Activated CD8-positive, alpha-beta memory T cell treated with anti-CD3 and anti-CD28 coated beads for 48 hours (primary cell): ENCODE results near the gene TENT4A.
"Not testable (repeated sequence)": the region's sequence is repeated elsewhere in the genome, so short reads cannot be mapped to it uniquely, and the experiment has no call there.

Source experiments
- DNase-seq, 3 experiments: peaks; one replicate each; pipeline ENCODE4 v3.0.0-alpha.2; 2020; ENCODE audit warnings: low read depth in 2 of 3, low spot score in 2 of 3

TENT4A gene

GRCh38 chr5:6713274-6714225, at the start of gene TENT4A:
Gene TENT4A, plus strand, starts transcription at chr5:6713432. Its CDS starts 552 bp downstream, at chr5:6713984.
- no peak for DNase-seq

DNA sequence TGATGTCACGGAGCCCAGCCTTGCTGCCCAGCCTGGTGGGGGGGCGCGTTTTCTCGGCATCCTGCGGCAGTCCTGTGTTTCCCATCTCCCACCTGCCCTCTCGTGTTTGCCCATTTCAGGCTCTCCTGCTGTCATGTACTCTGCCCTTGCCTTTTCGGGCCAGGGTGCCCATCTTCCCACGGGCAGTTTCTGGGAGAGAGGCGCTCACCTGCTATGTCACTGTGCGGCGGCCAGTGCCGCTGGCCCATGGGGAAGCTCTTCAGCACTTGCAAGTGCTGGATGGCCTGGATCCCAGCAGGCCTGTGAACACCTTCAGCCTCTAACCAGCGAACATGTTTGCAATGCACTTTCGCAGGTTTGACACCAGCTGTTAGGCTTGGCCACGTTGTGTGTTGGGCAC, 46.5 kb upstream of the TENT4A start:
- DNase-seq, result no peak

DNA sequence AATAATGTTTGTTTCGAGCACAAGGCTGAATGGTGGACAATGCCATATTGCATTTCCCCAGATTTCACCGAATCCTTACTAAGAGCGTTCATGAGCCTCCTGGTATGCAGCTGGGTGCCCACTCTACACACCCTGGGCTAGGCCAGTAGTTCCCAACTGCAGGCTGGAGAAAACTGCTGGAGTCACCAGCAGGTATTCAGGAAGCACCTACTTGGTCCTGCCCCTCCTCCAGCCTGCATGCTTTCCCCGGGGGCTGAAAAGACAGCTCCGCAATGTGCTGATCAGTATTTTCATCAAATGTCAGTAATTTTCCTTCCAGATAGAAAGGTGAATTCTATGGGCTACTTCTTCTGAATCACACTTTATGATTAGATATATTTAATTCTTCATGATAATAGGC, 45.6 kb upstream of the TENT4A start:
- no peak for DNase-seq

DNA sequence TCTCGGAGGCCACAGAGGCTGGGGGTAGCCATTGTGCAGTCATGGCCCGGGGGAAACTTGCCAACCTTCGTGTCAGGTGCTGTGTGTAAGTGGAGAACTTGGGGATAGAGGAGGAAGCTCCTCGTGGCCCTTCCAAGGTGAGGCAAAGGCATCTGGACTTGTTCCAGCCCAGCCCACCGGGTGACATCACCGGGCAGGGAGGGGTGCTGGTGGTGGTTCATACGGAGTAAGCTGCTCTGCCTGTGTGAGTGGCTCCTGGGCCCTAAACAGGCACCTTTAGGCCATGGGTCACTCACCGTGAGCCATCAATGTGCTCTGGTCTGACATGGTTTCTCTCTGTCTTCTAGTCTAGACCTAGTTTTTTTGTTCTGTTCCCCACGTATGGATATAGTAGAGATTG, 44.5 kb upstream of the TENT4A start:
- DNase-seq, result not testable (repeated sequence)

GRCh38 chr5:6673031-6673430, 40.2 kb upstream of the TENT4A start:
- no peak for DNase-seq

- DNase-seq, result no peak
Measured at GRCh38 chr5:6673963-6674362, 39.3 kb upstream of the TENT4A start.

DNA sequence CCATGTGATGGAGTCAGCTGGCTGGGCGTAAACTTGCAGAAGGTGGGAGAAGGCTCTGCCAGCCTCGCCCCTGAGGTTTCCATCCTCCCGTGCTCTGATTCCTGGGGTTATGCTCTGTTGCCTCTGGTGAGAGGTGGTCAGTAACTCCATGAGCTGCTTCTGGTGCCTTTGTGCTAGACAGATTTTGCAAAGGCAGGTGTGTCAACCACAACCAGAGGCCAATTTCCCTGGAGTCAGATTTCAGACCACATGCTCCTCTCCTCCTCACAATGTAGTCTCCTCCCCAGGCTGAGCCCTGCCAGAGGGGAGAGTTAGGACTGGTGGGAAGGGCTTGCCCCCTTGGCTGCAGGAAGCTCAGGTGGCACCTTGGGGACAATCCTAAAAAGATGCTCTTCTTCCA, 38.8 kb upstream of the TENT4A start:
- no peak for DNase-seq

GRCh38 chr5:6674886-6675285, 38.3 kb upstream of the TENT4A start:
- DNase-seq, result no peak

GRCh38 chr5:6675784-6676491, 37.3 kb upstream of the TENT4A start:
- DNase-seq, result no peak

DNA sequence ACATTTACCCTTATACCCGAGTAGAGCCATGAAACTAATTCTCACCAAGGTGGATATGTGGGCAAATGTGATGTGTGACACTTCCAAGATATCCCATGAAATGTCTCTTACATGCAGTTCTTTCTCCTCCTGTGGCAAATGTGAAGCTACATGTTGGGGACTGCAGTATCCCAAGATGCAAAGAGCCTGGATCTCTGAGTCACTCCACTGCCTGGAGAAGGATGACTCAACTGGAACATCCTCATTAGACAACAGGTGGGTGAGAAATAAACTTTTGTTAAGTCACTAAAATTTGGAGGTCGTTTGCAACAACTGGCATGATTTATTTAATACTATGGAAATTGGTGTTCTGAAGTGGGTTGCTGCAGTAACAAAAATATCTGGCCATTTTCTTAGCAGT, 36.5 kb upstream of the TENT4A start:
- DNase-seq, result no peak

DNA sequence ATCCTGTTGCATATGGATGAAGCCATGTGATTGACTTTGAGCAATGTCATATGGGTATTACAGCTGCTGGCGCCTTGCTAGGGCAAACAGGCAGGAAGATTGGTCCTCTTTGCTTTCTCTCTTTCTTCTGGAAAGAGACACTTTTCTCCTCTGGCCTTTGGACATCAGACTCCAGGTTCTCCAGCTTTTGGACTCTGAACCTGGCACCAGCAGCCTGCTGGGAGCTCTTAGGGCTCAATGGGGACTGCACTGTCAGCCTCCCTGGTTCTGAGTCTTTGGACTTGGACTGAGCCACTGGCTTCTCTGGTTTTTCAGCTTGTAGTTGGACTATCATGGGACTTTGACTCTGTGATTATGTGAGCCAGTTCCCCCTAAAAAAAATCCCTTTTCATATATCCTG, 34.8 kb upstream of the TENT4A start:
- DNase-seq, result no peak

- DNase-seq, result no peak
Measured at GRCh38 chr5:6680922-6681321, 32.3 kb upstream of the TENT4A start.

DNA sequence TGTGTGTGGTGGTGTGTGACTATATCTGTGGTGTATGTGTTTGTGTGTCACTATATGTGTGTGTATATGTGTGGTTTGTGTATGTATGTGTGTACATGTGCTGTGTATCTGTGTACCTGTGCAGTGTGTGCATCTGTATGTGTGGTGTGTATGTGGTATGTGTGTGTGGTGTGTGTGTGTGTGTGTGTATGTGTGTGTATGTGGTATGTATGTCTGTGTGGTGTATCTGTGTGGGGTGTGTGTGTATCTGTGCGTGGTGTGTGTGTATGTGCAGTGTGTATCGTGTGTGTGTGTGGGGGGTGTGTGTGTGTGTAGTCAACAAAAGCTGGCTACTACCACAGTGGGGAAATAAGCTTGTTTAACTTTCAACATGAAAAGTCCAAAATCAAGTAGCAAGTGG, 31.6 kb upstream of the TENT4A start:
- DNase-seq, result no peak

GRCh38 chr5:6682239-6682638, 31.0 kb upstream of the TENT4A start:
- DNase-seq, result no peak

- no peak for DNase-seq
Measured at GRCh38 chr5:6683241-6683640, 30.0 kb upstream of the TENT4A start.

DNA sequence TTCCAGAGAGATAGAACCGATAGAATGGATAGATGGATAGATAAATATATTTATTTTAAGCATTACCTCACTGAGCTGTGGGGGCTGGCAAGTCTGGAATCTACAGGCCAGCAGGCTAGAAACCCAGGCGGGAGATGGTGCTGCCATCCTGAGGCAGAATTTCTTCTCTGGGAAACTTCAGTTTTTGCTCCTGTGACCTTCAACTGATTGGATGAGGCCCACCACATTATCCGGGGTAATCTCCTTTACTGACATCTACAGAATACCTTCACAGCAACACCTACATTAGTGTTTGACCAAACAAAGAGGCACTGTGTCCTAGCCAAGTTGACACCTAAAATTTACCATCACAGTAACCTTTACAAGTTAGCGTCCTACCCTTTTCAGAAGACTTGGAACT, 29.2 kb upstream of the TENT4A start:
- no peak for DNase-seq

DNA sequence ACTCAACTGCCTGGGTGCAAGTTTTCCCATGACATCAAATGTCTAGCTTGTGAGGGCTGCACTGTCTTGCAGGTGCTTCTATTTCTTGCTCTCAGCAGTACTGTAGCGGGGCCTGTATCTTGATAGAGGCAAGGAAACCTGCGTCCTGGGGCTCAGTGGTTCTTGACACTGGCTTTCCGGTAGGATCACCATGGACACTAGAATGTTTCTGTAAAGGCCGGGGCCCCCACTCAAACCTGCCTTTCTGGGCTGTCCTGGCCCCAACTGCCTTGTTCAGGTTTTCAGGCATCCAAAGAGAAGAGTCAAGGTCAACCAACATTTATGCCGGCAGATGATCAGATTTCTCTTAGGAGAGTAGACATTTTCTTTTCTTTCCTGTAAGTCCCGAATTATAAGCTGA, 26.7 kb upstream of the TENT4A start:
- DNase-seq, result no peak

- no peak for DNase-seq
Measured at GRCh38 chr5:6686915-6687409, 26.3 kb upstream of the TENT4A start.

DNA sequence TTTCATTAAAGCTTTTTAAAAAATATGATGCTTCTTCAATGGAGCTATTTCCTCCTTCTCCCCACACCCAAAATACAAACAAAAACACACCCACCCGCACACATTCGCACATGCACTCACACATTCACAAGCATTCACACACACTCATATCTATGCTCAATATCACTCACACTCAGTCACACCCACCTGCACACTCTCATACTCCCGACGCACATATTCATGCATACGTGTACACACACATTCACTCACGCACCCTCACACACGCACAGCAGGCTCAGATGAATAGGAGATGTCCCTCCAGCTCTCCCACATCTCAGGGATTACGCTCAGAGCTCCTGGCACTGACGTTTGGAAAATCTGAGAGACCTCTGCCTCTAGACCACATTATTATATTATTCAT, 25.7 kb upstream of the TENT4A start:
- no peak for DNase-seq

- no peak for DNase-seq
Measured at GRCh38 chr5:6692906-6693305, 20.3 kb upstream of the TENT4A start.

- DNase-seq, result no peak
Measured at GRCh38 chr5:6698696-6699095, 14.5 kb upstream of the TENT4A start.

DNA sequence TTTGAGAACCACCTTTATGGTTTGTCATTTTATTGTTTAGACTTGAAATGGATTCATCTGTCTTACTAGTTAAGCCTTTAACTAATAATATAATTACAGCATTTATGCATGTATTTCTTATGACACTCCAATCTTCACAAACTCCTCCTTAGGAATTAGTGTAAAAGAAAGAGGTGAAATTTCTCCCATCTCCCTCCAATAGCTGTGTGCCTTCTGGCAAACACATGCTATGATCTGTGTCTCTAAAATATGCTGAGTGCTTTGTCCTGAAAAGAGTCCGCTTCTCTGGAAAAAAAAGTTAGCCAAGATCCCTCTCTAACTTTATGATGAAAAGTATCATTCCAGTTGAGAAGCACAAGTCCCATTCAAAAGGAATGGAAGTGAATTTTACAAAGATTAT, 13.9 kb upstream of the TENT4A start:
- no peak for DNase-seq
